Measurements from ENCODE around the gene RBMS1. TPM values are rescaled to one million over a fixed set of nuclear protein-coding genes. Genes with fewer than 3 reads are reported as not detected.

RBMS1 gene
- total RNA-seq, 6 experiments from 2014 or later = 8.5 to 21.4 (median 14.3) TPM

GRCh38 chr2:160409480-160409879 is 84.1 kb downstream of the RBMS1 start:
- ATAC-seq (no peak), DNase-seq (no peak)
- intact Hi-C loops (cut with DNase I) = no loop called here
- no peaks in the 10 kb centered on the region for H3K9me3 ChIP-seq
- WGBS (ENCODE audit: insufficient coverage, low coverage, low lambda C conversion rate, missing lambda C conversion rate) = 60% methylated on average over 1 of the region's 1 CpG
- H3K4me1 ChIP-seq = no peaks in the 10 kb centered on the region
- no peaks in the 10 kb centered on the region for H3K36me3 ChIP-seq
- no peak overlapping the region for H3K4me3 ChIP-seq
- H3K27ac ChIP-seq = no peak overlapping the region
- TF ChIP-seq POLR2A (IDR thresholded peaks at IDR 0.05) = no peak
- no peak for TF ChIP-seq CTCF (IDR thresholded peaks at IDR 0.05)
- H3K27me3 ChIP-seq = no peaks in the 10 kb centered on the region

- 80% methylated on average over 2 of the region's 2 CpGs for WGBS (ENCODE audit: insufficient coverage, low coverage, low lambda C conversion rate, missing lambda C conversion rate)
- no peaks in the 10 kb centered on the region for H3K36me3 ChIP-seq
- no peak for TF ChIP-seq CTCF (IDR thresholded peaks at IDR 0.05)
- no peak for TF ChIP-seq POLR2A (IDR thresholded peaks at IDR 0.05)
- intact Hi-C loops (cut with DNase I) = no loop called here
- no peaks in the 10 kb centered on the region for H3K9me3 ChIP-seq
- H3K27me3 ChIP-seq = no peaks in the 10 kb centered on the region
- ATAC-seq (no peak), DNase-seq (no peak)
- no peaks in the 10 kb centered on the region for H3K4me1 ChIP-seq
- H3K4me3 ChIP-seq = no peak overlapping the region
- H3K27ac ChIP-seq = peak overlapping the region in 1 of 3 donors; percentile 9
Observed at GRCh38 chr2:160408959-160409291, 84.7 kb downstream of the RBMS1 start.

- H3K27me3 ChIP-seq = no peaks in the 10 kb centered on the region
- no peak for ATAC-seq
- no peaks in the 10 kb centered on the region for H3K9me3 ChIP-seq
- no peaks in the 10 kb centered on the region for H3K36me3 ChIP-seq
- peak overlapping the region in 1 of 3 donors; percentile 13 for H3K4me3 ChIP-seq
- intact Hi-C loops (cut with DNase I) = no loop called here
- no peak for TF ChIP-seq POLR2A (IDR thresholded peaks at IDR 0.05)
- TF ChIP-seq CTCF (IDR thresholded peaks at IDR 0.05) = no peak
- no peaks in the 10 kb centered on the region for H3K4me1 ChIP-seq
- 44% methylated on average over 24 of the region's 34 CpGs for WGBS (ENCODE audit: insufficient coverage, low coverage, low lambda C conversion rate, missing lambda C conversion rate)
- H3K27ac ChIP-seq = peak overlapping the region in 1 of 3 donors; percentile 9
- peak in 1 of 3 donors; percentile 55 for DNase-seq
Observed at GRCh38 chr2:160408173-160408958, 85.2 kb downstream of the RBMS1 start.

- peak; percentile 67 to 72 (median 68) for DNase-seq
- intact Hi-C loops (cut with DNase I) = no loop called here
- Histone ChIP-seq H3K9me3 (no peaks in the 10 kb centered on the region), H3K4me1 (no peaks in the 10 kb centered on the region), H3K27me3 (no peaks in the 10 kb centered on the region), H3K27ac (peak overlapping the region; percentile 54 to 95 (median 81)), H3K4me3 (peak overlapping the region; percentile 50 to 87 (median 67)), H3K36me3 (no peaks in the 10 kb centered on the region)
- TF ChIP-seq POLR2A (IDR thresholded peaks at IDR 0.05) (peak; percentile 33), CTCF (IDR thresholded peaks at IDR 0.05) (peak in 1 of 4 donors; percentile 12)
- peak; percentile 71 to 82 (median 78) for ATAC-seq
- WGBS (ENCODE audit: insufficient coverage, low coverage, low lambda C conversion rate, missing lambda C conversion rate) = 0% methylated on average over 18 of the region's 120 CpGs
Observed at GRCh38 chr2:160407393-160408172, 86.0 kb downstream of the RBMS1 start.

Data from right lobe of liver (tissue), 6 donors.